Caco-2 (cell line): ENCODE data around the gene ABCF1. TPM values are rescaled to one million over a fixed set of nuclear protein-coding genes. Genes with fewer than 3 reads are reported as not detected.
A peak's percentile ranks its signal among the peaks of the same experiment; 100 is the strongest.

Experiments used
- BruUV-seq: library from RNA; stranded (reverse); fragments of 400-500 nt; replicated peaks from 2 replicates; lab custom pipeline; 2021; lab: Mats Ljungman, UMichigan
- CTCF ChIA-PET: fragments of 300-600 bp; sonication (Branson Sonifier 250); formaldehyde crosslinking; loops from one replicate; lab custom pipeline; 2022; ENCODE audit warnings: antibody characterized with exemption; lab: Charles Lee
- POLR2A ChIA-PET: fragments of 300-600 bp; sonication (Branson Sonifier 250); formaldehyde crosslinking; loops from one replicate; lab custom pipeline; 2022; ENCODE audit warnings: antibody characterized with exemption; lab: Charles Lee
- DNase-seq, 2 experiments: peaks; one replicate each; pipeline versions ENCODE4 v3.0.0 to v3.0.0-alpha.2; 2020 to 2022
- H3K27me3 ChIP-seq: replicated peaks from 2 replicates; pipeline ENCODE4 v1.6.0; 2011; ENCODE audit warnings: low read length; ENCODE audit not compliant: control insufficient read depth, insufficient read depth
- H3K36me3 ChIP-seq: 2 replicates; pipeline ENCODE4 v1.5.1; 2011; ENCODE audit warnings: low read length; ENCODE audit not compliant: control insufficient read depth, insufficient read depth
- H3K4me1 ChIP-seq: fragments of 250-450 bp; sonication (Bioruptor Pico); 2 replicates; pipeline ENCODE4 v1.5.1; 2020; ENCODE audit warnings: mild to moderate bottlenecking
- H3K4me3 ChIP-seq: 2 replicates; pipeline ENCODE4 v1.5.1; 2011; ENCODE audit warnings: low read depth, mild to moderate bottlenecking, control low read depth, low read length
- H3K9me3 ChIP-seq: fragments of 250-450 bp; sonication (Bioruptor Pico); 2 replicates; pipeline ENCODE4 v1.5.1; 2020; ENCODE audit warnings: mild to moderate bottlenecking, moderate library complexity
- H3K27ac Mint-ChIP-seq: one replicate; pipeline ENCODE4 v1.8.0; 2022; ENCODE audit warnings: mixed read lengths; ENCODE audit not compliant: unreplicated experiment
- H3K27me3 Mint-ChIP-seq: one replicate; pipeline ENCODE4 v1.8.0; 2022; ENCODE audit warnings: mixed read lengths; ENCODE audit not compliant: insufficient read depth, unreplicated experiment
- H3K36me3 Mint-ChIP-seq: one replicate; pipeline ENCODE4 v1.8.0; 2022; ENCODE audit warnings: mild to moderate bottlenecking, mixed read lengths; ENCODE audit not compliant: insufficient read depth, unreplicated experiment
- H3K4me1 Mint-ChIP-seq: one replicate; pipeline ENCODE4 v1.8.0; 2022; ENCODE audit warnings: low read depth, mixed read lengths; ENCODE audit not compliant: unreplicated experiment
- H3K4me3 Mint-ChIP-seq: one replicate; pipeline ENCODE4 v1.8.0; 2022; ENCODE audit warnings: mild to moderate bottlenecking, moderate library complexity, mixed read lengths; ENCODE audit not compliant: unreplicated experiment
- H3K9me3 Mint-ChIP-seq: one replicate; pipeline ENCODE4 v1.8.0; 2022; ENCODE audit warnings: mixed read lengths; ENCODE audit not compliant: unreplicated experiment
- intact Hi-C: fragments of 100-400 bp; cut with micrococcal nuclease; formaldehyde crosslinking; loops from one replicate; pipeline ENCODE4 v1.10.0; 2022; ENCODE audit not compliant: unreplicated experiment
- total RNA-seq: library from RNA; stranded (reverse); gene quantifications from 2 replicates; pipeline ENCODE4 v1.2.3, GENCODE V29; 2022
- TF ChIP-seq, protein P1 (sequence below), 2 experiments: fragments of 200-600 bp in 1 of 2; IDR thresholded peaks; 1 replicate in 1 of 2; 2 replicates in 1 of 2; pipeline versions ENCODE4 v1.5.1 to v1.8.0; 2011 to 2022; ENCODE audit warnings: antibody characterized with exemption in 1 of 2, control low read depth in 1 of 2, inconsistent platforms in 1 of 2, low read depth in 1 of 2, low read length in 1 of 2, mild to moderate bottlenecking in 1 of 2, moderate library complexity in 1 of 2; ENCODE audit not compliant: insufficient read depth in 1 of 2, severe bottlenecking in 1 of 2, unreplicated experiment in 1 of 2

Gene ABCF1
- total RNA-seq, 1 experiment from 2014 or later, result 93.7 TPM

- no peaks in the 10 kb centered on the region for H3K9me3 ChIP-seq
- H3K4me3 ChIP-seq, result no peak overlapping the region
- DNase-seq, result no peak
- H3K4me3 Mint-ChIP-seq, result no peak overlapping the region
- H3K36me3 ChIP-seq, result peaks cover 5% of the 10 kb centered on the region
- TF ChIP-seq, protein P1, sequence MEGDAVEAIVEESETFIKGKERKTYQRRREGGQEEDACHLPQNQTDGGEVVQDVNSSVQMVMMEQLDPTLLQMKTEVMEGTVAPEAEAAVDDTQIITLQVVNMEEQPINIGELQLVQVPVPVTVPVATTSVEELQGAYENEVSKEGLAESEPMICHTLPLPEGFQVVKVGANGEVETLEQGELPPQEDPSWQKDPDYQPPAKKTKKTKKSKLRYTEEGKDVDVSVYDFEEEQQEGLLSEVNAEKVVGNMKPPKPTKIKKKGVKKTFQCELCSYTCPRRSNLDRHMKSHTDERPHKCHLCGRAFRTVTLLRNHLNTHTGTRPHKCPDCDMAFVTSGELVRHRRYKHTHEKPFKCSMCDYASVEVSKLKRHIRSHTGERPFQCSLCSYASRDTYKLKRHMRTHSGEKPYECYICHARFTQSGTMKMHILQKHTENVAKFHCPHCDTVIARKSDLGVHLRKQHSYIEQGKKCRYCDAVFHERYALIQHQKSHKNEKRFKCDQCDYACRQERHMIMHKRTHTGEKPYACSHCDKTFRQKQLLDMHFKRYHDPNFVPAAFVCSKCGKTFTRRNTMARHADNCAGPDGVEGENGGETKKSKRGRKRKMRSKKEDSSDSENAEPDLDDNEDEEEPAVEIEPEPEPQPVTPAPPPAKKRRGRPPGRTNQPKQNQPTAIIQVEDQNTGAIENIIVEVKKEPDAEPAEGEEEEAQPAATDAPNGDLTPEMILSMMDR (IDR thresholded peaks at IDR 0.05; ENCODE audit: insufficient read depth in 1 of 2, low read depth in 1 of 2, low read length in 1 of 2, severe bottlenecking in 1 of 2, unreplicated experiment in 1 of 2), result peak in 1 of 2 experiments; percentile 26
- no peaks in the 10 kb centered on the region for H3K9me3 Mint-ChIP-seq
- peaks cover 91% of the 10 kb centered on the region for H3K36me3 Mint-ChIP-seq
- BruUV-seq, result no TSS peak
- H3K27me3 Mint-ChIP-seq, result peaks cover 3% of the 10 kb centered on the region
- no peaks in the 10 kb centered on the region for H3K4me1 ChIP-seq
- intact Hi-C loops, result no loop called here
- ChIA-PET POLR2A (interaction anchor here (1.0 to 1.3 kb wide), 3 partner anchors 12 to 105 kb away, joined by 4 read pairs; partner anchors contain the start of gene MDC1), CTCF (interaction anchor here (0.8 kb wide), 1 partner anchor 130 kb away, joined by 3 read pairs; no protein-coding TSS in a partner anchor)
- H3K27me3 ChIP-seq, result no peaks in the 10 kb centered on the region
- peaks cover 20% of the 10 kb centered on the region for H3K4me1 Mint-ChIP-seq
- H3K27ac Mint-ChIP-seq, result no peak overlapping the region
Measured at GRCh38 chr6:30612213-30612612, 41.0 kb downstream of the ABCF1 start.

- Mint-ChIP-seq H3K9me3 (no peaks in the 10 kb centered on the region), H3K4me3 (no peak overlapping the region), H3K36me3 (peaks cover 91% of the 10 kb centered on the region), H3K27me3 (peaks cover 6% of the 10 kb centered on the region), H3K4me1 (peaks cover 22% of the 10 kb centered on the region), H3K27ac (no peak overlapping the region)
- Histone ChIP-seq H3K4me1 (no peaks in the 10 kb centered on the region), H3K36me3 (peaks cover 3% of the 10 kb centered on the region), H3K27me3 (no peaks in the 10 kb centered on the region), H3K4me3 (no peak overlapping the region), H3K9me3 (no peaks in the 10 kb centered on the region)
- DNase-seq, result no peak
- TF ChIP-seq, protein P1 (IDR thresholded peaks at IDR 0.05; ENCODE audit: insufficient read depth in 1 of 2, low read depth in 1 of 2, low read length in 1 of 2, severe bottlenecking in 1 of 2, unreplicated experiment in 1 of 2), result no peak
- POLR2A ChIA-PET, result interaction anchor here (1.0 to 1.3 kb wide), 4 partner anchors 12 to 104 kb away, joined by 4 read pairs; partner anchors contain the start of gene MDC1
- CTCF ChIA-PET, result interaction anchor here (0.8 kb wide), 1 partner anchor 131 kb away, joined by 3 read pairs; no protein-coding TSS in a partner anchor
- intact Hi-C loops, result no loop called here
- no TSS peak for BruUV-seq
Measured at GRCh38 chr6:30612687-30613248, 41.5 kb downstream of the ABCF1 start.

DNA sequence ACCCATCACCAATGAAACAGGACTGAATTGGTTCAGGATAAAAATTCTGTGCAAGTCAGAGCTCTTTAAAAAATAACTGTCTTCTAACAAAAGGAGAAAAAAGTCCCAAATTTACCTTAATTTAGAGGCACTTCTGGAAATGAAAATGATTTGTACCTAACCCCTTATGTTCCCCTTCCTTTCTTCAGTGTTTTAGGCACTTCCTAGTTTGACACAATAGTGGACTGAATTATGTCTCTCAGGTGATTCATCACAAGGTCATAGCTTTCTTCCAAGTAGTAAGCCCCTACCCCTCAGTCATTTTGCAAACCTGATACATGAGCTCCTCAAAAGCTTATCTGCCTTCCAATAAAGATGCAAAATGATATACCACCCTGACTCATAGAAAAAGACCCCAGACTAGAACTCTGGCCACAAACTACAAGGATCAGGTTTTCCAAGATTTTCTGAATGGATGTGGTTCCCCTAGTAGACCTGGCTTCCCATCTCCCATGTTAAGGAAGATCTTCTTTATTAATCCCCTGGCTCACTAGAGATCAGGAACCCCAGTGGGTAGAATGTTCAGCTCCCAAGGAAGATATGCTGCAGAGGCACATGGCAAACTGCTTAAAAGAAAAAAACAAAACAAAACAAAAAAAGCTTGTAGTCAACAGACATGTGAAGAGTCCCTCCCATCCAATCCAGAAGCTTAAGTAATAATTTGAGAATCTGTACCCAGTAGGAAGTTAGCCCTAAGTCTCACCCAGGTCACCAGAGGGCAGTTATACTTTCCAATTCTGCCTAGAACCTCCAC lies 42.2 kb downstream of the ABCF1 start:
- no peaks in the 10 kb centered on the region for H3K9me3 Mint-ChIP-seq
- no peaks in the 10 kb centered on the region for H3K27me3 ChIP-seq
- H3K4me3 Mint-ChIP-seq, result peak overlapping the region; percentile 78
- H3K4me1 Mint-ChIP-seq, result peaks cover 22% of the 10 kb centered on the region
- no peak for DNase-seq
- H3K4me1 ChIP-seq, result no peaks in the 10 kb centered on the region
- TF ChIP-seq, protein P1 (IDR thresholded peaks at IDR 0.05; ENCODE audit: insufficient read depth in 1 of 2, low read depth in 1 of 2, low read length in 1 of 2, severe bottlenecking in 1 of 2, unreplicated experiment in 1 of 2), result no peak
- H3K36me3 Mint-ChIP-seq, result peaks cover 87% of the 10 kb centered on the region
- peaks cover 6% of the 10 kb centered on the region for H3K27me3 Mint-ChIP-seq
- H3K9me3 ChIP-seq, result no peaks in the 10 kb centered on the region
- intact Hi-C loops, result no loop called here
- BruUV-seq, result no TSS peak
- ChIA-PET CTCF (no interaction called here), POLR2A (interaction anchor here (0.5 to 1.3 kb wide), 5 partner anchors 13 to 1047 kb away, joined by 3 to 4 read pairs (median 4); partner anchors contain the start of genes C6orf47 and MDC1)
- peaks cover 3% of the 10 kb centered on the region for H3K36me3 ChIP-seq
- peak overlapping the region; percentile 39 for H3K27ac Mint-ChIP-seq
- H3K4me3 ChIP-seq, result no peak overlapping the region
